H1 (cell line): ENCODE results near the gene MYO1G. TPM values are rescaled to one million over a fixed set of nuclear protein-coding genes. Genes with fewer than 3 reads are reported as not detected.

ENCODE experiments used
- CTCF ChIA-PET: fragments of 300-600 bp; sonication (Branson Sonifier 250); formaldehyde crosslinking; loops from one replicate; lab custom pipeline; 2021; ENCODE audit not compliant: partially characterized antibody; lab: Charles Lee
- POLR2A ChIA-PET: fragments of 300-600 bp; sonication (Branson Sonifier 250); formaldehyde crosslinking; loops from one replicate; lab custom pipeline; 2021; ENCODE audit warnings: inconsistent platforms; ENCODE audit not compliant: partially characterized antibody; lab: Charles Lee
- DNase-seq, 2 experiments: peaks; one replicate each; pipeline versions ENCODE4 v3.0.0 to v3.0.0-alpha.2; 2010 to 2022; ENCODE audit warnings: low spot score in 2 of 2, low read depth in 1 of 2, mixed read lengths in 1 of 2
- FAIRE-seq: peaks from 2 replicates; lab custom pipeline; 2011; peaks lifted over from hg19 to GRCh38; lab: Jason Lieb, UNC
- H2AFZ ChIP-seq: 2 replicates; pipeline ENCODE4 v1.8.1; 2012; ENCODE audit warnings: low read length, inconsistent platforms
- H2AK5ac ChIP-seq: 2 replicates; pipeline ENCODE4 v1.6.1; 2013; ENCODE audit warnings: low read depth, low read length
- H2BK120ac ChIP-seq: replicated peaks from 2 replicates; pipeline ENCODE3; 2013; ENCODE audit warnings: low read depth, low read length, inconsistent platforms
- H2BK12ac ChIP-seq: 2 replicates; pipeline ENCODE4 v1.6.1; 2013; ENCODE audit warnings: low read depth, low read length
- H2BK15ac ChIP-seq: 2 replicates; pipeline ENCODE4 v1.6.1; 2013; ENCODE audit warnings: low read length
- H2BK20ac ChIP-seq: 2 replicates; pipeline ENCODE4 v1.6.1; 2013; ENCODE audit warnings: low read length
- H2BK5ac ChIP-seq: 2 replicates; pipeline ENCODE4 v1.6.1; 2013; ENCODE audit warnings: low read depth, low read length
- H3K14ac ChIP-seq: 2 replicates; pipeline ENCODE4 v1.6.1; 2013; ENCODE audit warnings: inconsistent platforms; ENCODE audit not compliant: insufficient read length
- H3K18ac ChIP-seq: 2 replicates; pipeline ENCODE4 v1.6.1; 2013; ENCODE audit warnings: low read length; ENCODE audit errors: extremely low read depth
- H3K23ac ChIP-seq: 2 replicates; pipeline ENCODE4 v1.6.1; 2013; ENCODE audit warnings: inconsistent platforms; ENCODE audit not compliant: insufficient read length
- H3K23me2 ChIP-seq: 2 replicates; pipeline ENCODE4 v1.6.1; 2013; ENCODE audit warnings: low read depth, low read length
- H3K27ac ChIP-seq: 2 replicates; pipeline ENCODE4 v1.6.1; 2011; ENCODE audit warnings: low read depth, low read length, inconsistent platforms
- H3K27me3 ChIP-seq, 4 experiments: replicated peaks in 1 of 4; 1 replicate in 1 of 4; 2 replicates in 3 of 4; pipeline versions ENCODE4 v1.6.1 to v1.8.1; 2011 to 2013; ENCODE audit warnings: low read length in 3 of 4, mild to moderate bottlenecking in 3 of 4, inconsistent platforms in 2 of 4, mixed read lengths in 2 of 4, moderate library complexity in 1 of 4; ENCODE audit not compliant: control insufficient read depth in 3 of 4, insufficient read depth in 3 of 4; ENCODE audit errors: extremely low read depth in 1 of 4
- H3K36me3 ChIP-seq, 4 experiments: 2 replicates each; pipeline versions ENCODE4 v1.6.1 to v1.8.1; 2011 to 2013; ENCODE audit warnings: mild to moderate bottlenecking in 4 of 4, low read length in 3 of 4, moderate library complexity in 2 of 4, control low read depth in 1 of 4, inconsistent platforms in 1 of 4; ENCODE audit not compliant: insufficient read depth in 4 of 4, control insufficient read depth in 2 of 4
- H3K4ac ChIP-seq: replicated peaks from 2 replicates; pipeline ENCODE3; 2013; ENCODE audit warnings: low read length, low read depth, mixed read lengths, inconsistent platforms; ENCODE audit not compliant: insufficient read length
- H3K4me1 ChIP-seq, 4 experiments: replicated peaks in 1 of 4; 1 replicate in 1 of 4; 2 replicates in 3 of 4; pipeline versions ENCODE4 v1.6.1 to v1.8.1; 2011 to 2013; ENCODE audit warnings: low read length in 3 of 4, inconsistent platforms in 2 of 4, mixed read lengths in 1 of 4; ENCODE audit not compliant: insufficient read depth in 4 of 4, control insufficient read depth in 3 of 4
- H3K4me2 ChIP-seq, 2 experiments: 2 replicates each; pipeline versions ENCODE4 v1.6.1 to v1.8.1; 2011 to 2013; ENCODE audit warnings: low read depth in 2 of 2, low read length in 2 of 2, control low read depth in 1 of 2, inconsistent platforms in 1 of 2, mild to moderate bottlenecking in 1 of 2; ENCODE audit not compliant: insufficient read depth in 1 of 2
- H3K4me3 ChIP-seq, 4 experiments: fragments of 200-600, 300-600 bp in 1 of 4; sonication (generic), shearing (Covaris generic), sonication (Bioruptor Twin) in 1 of 4; 2 replicates each; pipeline versions ENCODE4 v1.5.1 to v1.8.1; 2011 to 2016; ENCODE audit warnings: low read length in 4 of 4, low read depth in 3 of 4, control low read depth in 2 of 4, inconsistent platforms in 2 of 4, mild to moderate bottlenecking in 2 of 4, mixed read lengths in 1 of 4, moderate library complexity in 1 of 4; ENCODE audit not compliant: insufficient read depth in 2 of 4; ENCODE audit errors: extremely low read depth in 1 of 4
- H3K56ac ChIP-seq: replicated peaks from 2 replicates; pipeline ENCODE3; 2013; ENCODE audit warnings: low read depth, mild to moderate bottlenecking, mixed read lengths, low read length, inconsistent platforms; ENCODE audit not compliant: insufficient read length
- H3K79me1 ChIP-seq: 2 replicates; pipeline ENCODE4 v1.6.1; 2013; ENCODE audit warnings: low read depth, low read length, control low read depth
- H3K79me2 ChIP-seq, 2 experiments: 2 replicates each; pipeline versions ENCODE4 v1.6.1 to v1.8.1; 2012 to 2013; ENCODE audit warnings: low read length in 2 of 2, mild to moderate bottlenecking in 2 of 2, inconsistent platforms in 1 of 2; ENCODE audit not compliant: insufficient read depth in 2 of 2, control insufficient read depth in 1 of 2
- H3K9ac ChIP-seq, 4 experiments: replicated peaks in 1 of 4; 1 replicate in 1 of 4; 2 replicates in 3 of 4; pipeline versions ENCODE4 v1.6.1 to v1.8.1; 2011 to 2013; ENCODE audit warnings: low read depth in 3 of 4, low read length in 3 of 4, control low read depth in 2 of 4, mild to moderate bottlenecking in 2 of 4, moderate library complexity in 2 of 4, inconsistent platforms in 1 of 4; ENCODE audit errors: extremely low read depth in 1 of 4
- H3K9me3 ChIP-seq, 2 experiments: 2 replicates each; pipeline versions ENCODE4 v1.6.1 to v1.8.1; 2012 to 2013; ENCODE audit warnings: mild to moderate bottlenecking in 2 of 2, moderate library complexity in 2 of 2, control low read depth in 1 of 2, inconsistent platforms in 1 of 2, low read depth in 1 of 2, low read length in 1 of 2, mixed read lengths in 1 of 2; ENCODE audit not compliant: insufficient read depth in 2 of 2
- H4K20me1 ChIP-seq, 2 experiments: replicated peaks in 1 of 2; 2 replicates each; pipeline versions ENCODE3 to v1.8.1; 2011 to 2013; ENCODE audit warnings: inconsistent platforms in 2 of 2, low read length in 2 of 2, mild to moderate bottlenecking in 1 of 2; ENCODE audit not compliant: insufficient read depth in 2 of 2, control insufficient read depth in 1 of 2
- H4K5ac ChIP-seq: 2 replicates; pipeline ENCODE4 v1.6.1; 2013; ENCODE audit warnings: low read length, low read depth, mixed read lengths, inconsistent platforms; ENCODE audit not compliant: insufficient read length
- H4K8ac ChIP-seq: 2 replicates; pipeline ENCODE4 v1.8.0; 2013; ENCODE audit warnings: mild to moderate bottlenecking, moderate library complexity, low read length, inconsistent platforms; ENCODE audit not compliant: insufficient read depth; ENCODE audit errors: extremely low read depth
- H4K91ac ChIP-seq: replicated peaks from 2 replicates; pipeline ENCODE3; 2013; ENCODE audit warnings: low read length, mixed read lengths, inconsistent platforms; ENCODE audit not compliant: insufficient read length
- FOSL1 ChIP-seq: IDR thresholded peaks from 2 replicates; pipeline ENCODE4 v1.6.1; 2011; ENCODE audit warnings: mild to moderate bottlenecking, low read depth, low read length, moderate library complexity; ENCODE audit not compliant: insufficient read depth
- SIX5 ChIP-seq: IDR thresholded peaks from 2 replicates; pipeline ENCODE4 v1.6.1; 2011; ENCODE audit warnings: mild to moderate bottlenecking, low read depth, low read length
- TAF1 ChIP-seq: IDR thresholded peaks from 2 replicates; pipeline ENCODE4 v1.6.1; 2011; ENCODE audit warnings: mild to moderate bottlenecking, low read depth, low read length
- ZNF274 ChIP-seq: IDR thresholded peaks from 2 replicates; pipeline ENCODE4 v1.7.0; 2012; ENCODE audit warnings: low read length, borderline replicate concordance; ENCODE audit errors: extremely low read depth
- WGBS, 2 experiments: shearing (Covaris generic) in 1 of 2; methylation state at CpG; one replicate each; pipeline versions ENCODE4 v1.1.6 to v1.1.7; 2013 to 2015; ENCODE audit warnings: low lambda C conversion rate in 2 of 2, mixed read lengths in 2 of 2, inconsistent platforms in 1 of 2, low coverage in 1 of 2, missing lambda C conversion rate in 1 of 2; ENCODE audit not compliant: insufficient replicate concordance in 2 of 2, insufficient coverage in 1 of 2, insufficient read length in 1 of 2; ENCODE audit errors: extremely low coverage in 1 of 2, missing lambda C conversion rate in 1 of 2; 5-methylcytosine and 5-hydroxymethylcytosine counted together
- polyA plus RNA-seq, 7 experiments: library from polyadenylated mRNA; depleted of rRNA in 3 of 7; stranded (reverse) in 5 of 7; unstranded in 2 of 7; fragments of >200 nt in 5 of 7; fragments of 200-250 nt in 2 of 7; gene quantifications; 1 replicate in 5 of 7; 2 replicates in 1 of 7; 4 replicates in 1 of 7; pipeline versions ENCODE4 v1.2.1 to v1.2.3, GENCODE V29; 2011 to 2013; ENCODE audit warnings: missing spikeins in 2 of 7, mixed read lengths in 2 of 7
- total RNA-seq: library from RNA; stranded (reverse); fragmentation: NEBNext Ultra II Directional; extraction: Animal tissue kit (Norgen Biotek cat#: 25700); gene quantifications from 2 replicates; pipeline ENCODE4 v1.2.1, GENCODE V29; 2021

Gene MYO1G
- total and polyA plus RNA-seq, 2 of the 8 experiments (the other 6 are each of a cell fraction or from before 2014, with no cell fraction given): 0.08 to 0.19 TPM

GRCh38 chr7:44985900-44986217, 7.0 kb upstream of the MYO1G start:
- no peak for FAIRE-seq
- CTCF ChIA-PET: interaction anchor here (0.8 to 5.4 kb wide), 4 partner anchors 11 to 101 kb away, joined by 3 to 43 read pairs (median 4); no protein-coding TSS in a partner anchor
- Histone ChIP-seq H3K9ac (peak overlapping the region; percentile 98), H2AK5ac (peak overlapping the region; percentile 98), H3K23me2 (peaks cover 9% of the 10 kb centered on the region; the same call in 1 of the 2 replicates), H3K4me3 (peak overlapping the region; percentile 89 to 97 (median 94)), H4K20me1 (peaks cover 8 to 18% of the 10 kb centered on the region in 2 experiments), H4K5ac (peak overlapping the region; percentile 80), H3K18ac (peak overlapping the region; percentile 91), H3K4me1 (peaks cover 0 to 7% (median 5%) of the 10 kb centered on the region in 4 experiments; a peak in 3 of 7 replicates), H2BK5ac (peak overlapping the region; percentile 97), H3K79me1 (no peaks in the 10 kb centered on the region), H4K8ac (peak overlapping the region; percentile 99; the same call in 1 of the 2 replicates), H2AFZ (no peak overlapping the region), H2BK12ac (peak overlapping the region; percentile 83; the same call in 1 of the 2 replicates), H2BK20ac (no peak overlapping the region), H4K91ac (peak overlapping the region; percentile 45), H3K9me3 (no peaks in the 10 kb centered on the region), H3K27ac (peak overlapping the region; percentile 94), H3K27me3 (no peaks in the 10 kb centered on the region), H3K4me2 (peak overlapping the region; percentile 88 to 98), H3K79me2 (peaks cover 18 to 26% of the 10 kb centered on the region in 2 experiments), H3K4ac (peak overlapping the region; percentile 59), H3K14ac (no peak overlapping the region), H2BK120ac (peak overlapping the region; percentile 3), H3K56ac (peak overlapping the region; percentile 87), H2BK15ac (0 out of 2 replicates have a peak overlapping the region, but pooled peaks have one; percentile 14), H3K23ac (no peak overlapping the region)
- DNase-seq: no peak
- WGBS, 2 experiments: 5% methylated on average over 8 of the region's 8 CpGs; no CpG with 5 or more reads in 1 of the 2 experiments
- POLR2A ChIA-PET: interaction anchor here (0.6 to 13.3 kb wide), 29 partner anchors 8 to 271 kb away, joined by 3 to 327 read pairs (median 3); partner anchors contain the start of genes CCM2, H2AZ2, PPIA and TBRG4
- no peak for TF ChIP-seq TAF1
- TF ChIP-seq ZNF274: no peak
- TF ChIP-seq SIX5: no peak
- no peak for TF ChIP-seq FOSL1
- TF ChIP-seq, all 59 proteins: peak for 0
- H3K36me3 ChIP-seq: peaks cover 17 to 39% (median 33%) of the 10 kb centered on the region in 4 experiments
